Measurements from ENCODE around the gene FAM184A. TPM values are rescaled to one million over a fixed set of nuclear protein-coding genes. Genes with fewer than 3 reads are reported as not detected.

FAM184A gene
- total and polyA plus RNA-seq, 2 of the 13 experiments (the other 11 are each of a cell fraction or from before 2014, with no cell fraction given), result 7.0 to 18.0 TPM

GRCh38 chr6:119112812-119113530, 34.5 kb upstream of the FAM184A start (continued):
- no peak for TF ChIP-seq ZNF605 (CRISPR knock-in tag; IDR thresholded peaks at IDR 0.05)
- TF ChIP-seq, protein P1, sequence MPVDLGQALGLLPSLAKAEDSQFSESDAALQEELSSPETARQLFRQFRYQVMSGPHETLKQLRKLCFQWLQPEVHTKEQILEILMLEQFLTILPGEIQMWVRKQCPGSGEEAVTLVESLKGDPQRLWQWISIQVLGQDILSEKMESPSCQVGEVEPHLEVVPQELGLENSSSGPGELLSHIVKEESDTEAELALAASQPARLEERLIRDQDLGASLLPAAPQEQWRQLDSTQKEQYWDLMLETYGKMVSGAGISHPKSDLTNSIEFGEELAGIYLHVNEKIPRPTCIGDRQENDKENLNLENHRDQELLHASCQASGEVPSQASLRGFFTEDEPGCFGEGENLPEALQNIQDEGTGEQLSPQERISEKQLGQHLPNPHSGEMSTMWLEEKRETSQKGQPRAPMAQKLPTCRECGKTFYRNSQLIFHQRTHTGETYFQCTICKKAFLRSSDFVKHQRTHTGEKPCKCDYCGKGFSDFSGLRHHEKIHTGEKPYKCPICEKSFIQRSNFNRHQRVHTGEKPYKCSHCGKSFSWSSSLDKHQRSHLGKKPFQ (CRISPR knock-in tag; IDR thresholded peaks at IDR 0.05; ENCODE audit: insufficient replicate concordance), result peak; percentile 30
- no peak for TF ChIP-seq BRF2 (CRISPR knock-in tag; IDR thresholded peaks at IDR 0.05)
- no peak for TF ChIP-seq SOX6 (IDR thresholded peaks at IDR 0.05)
- TF ChIP-seq SOX6 (CRISPR knock-in tag; IDR thresholded peaks at IDR 0.05), result no peak
- TF ChIP-seq ZMYM2 (CRISPR knock-in tag; IDR thresholded peaks at IDR 0.05), result no peak
- TF ChIP-seq ZBTB21 (CRISPR knock-in tag; IDR thresholded peaks at IDR 0.05), result no peak
- TF ChIP-seq, protein P2, sequence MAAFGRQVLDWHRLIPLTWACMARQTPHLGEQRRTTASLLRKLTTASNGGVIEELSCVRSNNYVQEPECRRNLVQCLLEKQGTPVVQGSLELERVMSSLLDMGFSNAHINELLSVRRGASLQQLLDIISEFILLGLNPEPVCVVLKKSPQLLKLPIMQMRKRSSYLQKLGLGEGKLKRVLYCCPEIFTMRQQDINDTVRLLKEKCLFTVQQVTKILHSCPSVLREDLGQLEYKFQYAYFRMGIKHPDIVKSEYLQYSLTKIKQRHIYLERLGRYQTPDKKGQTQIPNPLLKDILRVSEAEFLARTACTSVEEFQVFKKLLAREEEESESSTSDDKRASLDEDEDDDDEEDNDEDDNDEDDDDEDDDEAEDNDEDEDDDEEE (CRISPR knock-in tag; IDR thresholded peaks at IDR 0.05), result no peak
- TF ChIP-seq ZSCAN9 (CRISPR knock-in tag; IDR thresholded peaks at IDR 0.05; ENCODE audit: borderline replicate concordance), result no peak
- TF ChIP-seq NR2C2 (CRISPR knock-in tag; IDR thresholded peaks at IDR 0.05; ENCODE audit: borderline replicate concordance), result no peak
- no peak for TF ChIP-seq ASH2L (IDR thresholded peaks at IDR 0.05; ENCODE audit: insufficient read length, low read depth, low read length)
- 0 out of 2 replicates have a peak, but pooled peaks have one; percentile 9 for TF ChIP-seq CTCF (CRISPR knock-in tag; IDR thresholded peaks at IDR 0.05)
- no peak for TF ChIP-seq ZNF451 (CRISPR knock-in tag; IDR thresholded peaks at IDR 0.05)
- peak; percentile 31; the same call in 1 of the 2 replicates for TF ChIP-seq ETV5 (CRISPR knock-in tag; IDR thresholded peaks at IDR 0.05; ENCODE audit: borderline replicate concordance)
- no peak for TF ChIP-seq ZSCAN29 (CRISPR knock-in tag; conservative IDR thresholded peaks at IDR 0.05)
- TF ChIP-seq ZFAT (CRISPR knock-in tag; conservative IDR thresholded peaks at IDR 0.05), result no peak
- 0 out of 2 replicates have a peak, but pooled peaks have one; percentile 15 for TF ChIP-seq ZNF629 (CRISPR knock-in tag; conservative IDR thresholded peaks at IDR 0.05)
- TF ChIP-seq IRF2 (CRISPR knock-in tag; IDR thresholded peaks at IDR 0.05), result no peak
